ENCODE results near the gene WAC. TPM values are rescaled to one million over a fixed set of nuclear protein-coding genes. Genes with fewer than 3 reads are reported as not detected.
"Not testable (repeated sequence)": the region's sequence is repeated elsewhere in the genome, so short reads cannot be mapped to it uniquely, and the experiment has no call there.

Gene WAC
- total RNA-seq, 1 donor from 2014 or later = 97.7 TPM

DNA sequence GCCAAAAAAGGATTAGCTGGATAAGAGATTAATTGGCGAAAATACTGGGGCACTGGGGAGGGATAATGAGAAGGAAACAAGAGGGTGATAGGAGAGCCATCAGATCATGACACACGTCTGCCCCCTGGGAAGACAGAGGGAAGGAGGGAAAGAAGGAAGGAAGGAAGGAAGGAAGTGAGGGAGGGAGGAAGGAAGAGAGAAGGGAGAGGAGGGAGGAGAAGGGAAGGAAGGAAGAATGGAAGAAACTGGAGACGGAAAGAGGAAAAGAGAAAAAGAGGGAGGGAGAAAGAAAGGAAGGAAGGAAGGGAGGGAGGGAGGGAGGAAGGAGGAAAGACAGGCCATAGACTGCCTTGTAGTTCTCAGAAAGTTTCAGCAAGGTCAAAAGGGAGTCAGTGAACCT, 37.8 kb upstream of the WAC start:
- Mint-ChIP-seq H3K27me3 (ENCODE audit: low read depth) (no peaks in the 10 kb centered on the region), H3K4me1 (ENCODE audit: low read depth) (no peaks in the 10 kb centered on the region), H3K9me3 (ENCODE audit: low read depth) (peaks cover 2% of the 10 kb centered on the region), H3K4me3 (ENCODE audit: unreplicated experiment) (no peak overlapping the region), H3K27ac (ENCODE audit: unreplicated experiment) (no peak overlapping the region), H3K36me3 (ENCODE audit: low read depth) (no peaks in the 10 kb centered on the region)
- TF ChIP-seq, protein P1, sequence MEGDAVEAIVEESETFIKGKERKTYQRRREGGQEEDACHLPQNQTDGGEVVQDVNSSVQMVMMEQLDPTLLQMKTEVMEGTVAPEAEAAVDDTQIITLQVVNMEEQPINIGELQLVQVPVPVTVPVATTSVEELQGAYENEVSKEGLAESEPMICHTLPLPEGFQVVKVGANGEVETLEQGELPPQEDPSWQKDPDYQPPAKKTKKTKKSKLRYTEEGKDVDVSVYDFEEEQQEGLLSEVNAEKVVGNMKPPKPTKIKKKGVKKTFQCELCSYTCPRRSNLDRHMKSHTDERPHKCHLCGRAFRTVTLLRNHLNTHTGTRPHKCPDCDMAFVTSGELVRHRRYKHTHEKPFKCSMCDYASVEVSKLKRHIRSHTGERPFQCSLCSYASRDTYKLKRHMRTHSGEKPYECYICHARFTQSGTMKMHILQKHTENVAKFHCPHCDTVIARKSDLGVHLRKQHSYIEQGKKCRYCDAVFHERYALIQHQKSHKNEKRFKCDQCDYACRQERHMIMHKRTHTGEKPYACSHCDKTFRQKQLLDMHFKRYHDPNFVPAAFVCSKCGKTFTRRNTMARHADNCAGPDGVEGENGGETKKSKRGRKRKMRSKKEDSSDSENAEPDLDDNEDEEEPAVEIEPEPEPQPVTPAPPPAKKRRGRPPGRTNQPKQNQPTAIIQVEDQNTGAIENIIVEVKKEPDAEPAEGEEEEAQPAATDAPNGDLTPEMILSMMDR (IDR thresholded peaks at IDR 0.05) = no peak
- no peak for DNase-seq (ENCODE audit: low spot score)

DNA sequence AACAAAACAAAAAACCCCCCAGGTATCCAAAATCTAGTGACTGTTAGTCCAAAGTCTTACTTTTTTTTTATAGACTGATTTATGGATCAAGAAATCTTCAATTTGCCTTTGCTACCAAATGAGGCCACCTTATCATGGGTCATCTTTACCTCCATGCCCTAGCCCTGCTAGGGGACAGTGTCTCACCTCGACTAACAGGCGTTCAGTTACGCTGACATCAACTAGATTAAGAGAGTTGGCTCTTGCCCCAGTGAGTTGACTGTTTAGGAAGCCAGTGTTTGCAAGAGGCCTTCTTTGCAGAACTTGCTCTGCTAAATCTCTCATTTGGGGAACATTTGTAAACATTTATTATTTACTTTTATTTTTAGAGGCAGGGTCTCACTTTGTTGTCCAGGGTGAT, 36.9 kb upstream of the WAC start:
- Mint-ChIP-seq H3K27me3 (ENCODE audit: low read depth) (no peaks in the 10 kb centered on the region), H3K27ac (ENCODE audit: unreplicated experiment) (no peak overlapping the region), H3K4me3 (ENCODE audit: unreplicated experiment) (no peak overlapping the region), H3K9me3 (ENCODE audit: low read depth) (no peaks in the 10 kb centered on the region), H3K36me3 (ENCODE audit: low read depth) (no peaks in the 10 kb centered on the region), H3K4me1 (ENCODE audit: low read depth) (no peaks in the 10 kb centered on the region)
- TF ChIP-seq, protein P1 (IDR thresholded peaks at IDR 0.05) = no peak
- DNase-seq (ENCODE audit: low spot score) = no peak

DNA sequence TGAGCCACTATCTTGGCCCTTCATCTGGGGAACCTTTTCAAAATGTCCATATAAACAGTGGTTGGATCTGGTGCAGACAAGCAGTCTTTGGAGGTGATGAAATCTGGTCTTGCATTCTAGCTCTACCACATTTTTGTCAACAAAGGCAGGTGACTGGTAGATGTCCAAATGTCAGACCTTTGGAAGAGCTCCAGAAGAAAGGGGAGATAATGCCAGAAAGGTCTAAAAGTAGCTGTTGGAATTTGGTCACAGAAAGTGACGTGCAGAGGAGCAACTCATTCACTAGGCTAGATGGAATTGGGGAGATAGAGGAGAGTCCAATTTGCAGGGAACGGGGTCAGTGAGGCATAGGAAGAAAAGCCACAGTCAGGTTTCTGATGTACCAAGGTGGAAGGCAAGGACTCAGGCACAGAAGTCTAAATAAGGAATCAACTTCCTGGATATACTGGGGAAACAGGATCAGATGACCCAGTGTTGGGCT, 36.4 kb upstream of the WAC start:
- TF ChIP-seq, protein P1 (IDR thresholded peaks at IDR 0.05) = no peak
- Mint-ChIP-seq H3K36me3 (ENCODE audit: low read depth) (no peaks in the 10 kb centered on the region), H3K4me3 (ENCODE audit: unreplicated experiment) (no peak overlapping the region), H3K27ac (ENCODE audit: unreplicated experiment) (no peak overlapping the region), H3K27me3 (ENCODE audit: low read depth) (no peaks in the 10 kb centered on the region), H3K9me3 (ENCODE audit: low read depth) (no peaks in the 10 kb centered on the region), H3K4me1 (ENCODE audit: low read depth) (no peaks in the 10 kb centered on the region)
- DNase-seq (ENCODE audit: low spot score) = no peak

- Mint-ChIP-seq H3K27ac (ENCODE audit: unreplicated experiment) (no peak overlapping the region), H3K36me3 (ENCODE audit: low read depth) (no peaks in the 10 kb centered on the region), H3K9me3 (ENCODE audit: low read depth) (no peaks in the 10 kb centered on the region), H3K4me3 (ENCODE audit: unreplicated experiment) (no peak overlapping the region), H3K27me3 (ENCODE audit: low read depth) (no peaks in the 10 kb centered on the region), H3K4me1 (ENCODE audit: low read depth) (peaks cover 4% of the 10 kb centered on the region)
- TF ChIP-seq, protein P1 (IDR thresholded peaks at IDR 0.05) = no peak
- no peak for DNase-seq (ENCODE audit: low spot score)
Measured at GRCh38 chr10:28497313-28498126, 35.4 kb upstream of the WAC start.

DNA sequence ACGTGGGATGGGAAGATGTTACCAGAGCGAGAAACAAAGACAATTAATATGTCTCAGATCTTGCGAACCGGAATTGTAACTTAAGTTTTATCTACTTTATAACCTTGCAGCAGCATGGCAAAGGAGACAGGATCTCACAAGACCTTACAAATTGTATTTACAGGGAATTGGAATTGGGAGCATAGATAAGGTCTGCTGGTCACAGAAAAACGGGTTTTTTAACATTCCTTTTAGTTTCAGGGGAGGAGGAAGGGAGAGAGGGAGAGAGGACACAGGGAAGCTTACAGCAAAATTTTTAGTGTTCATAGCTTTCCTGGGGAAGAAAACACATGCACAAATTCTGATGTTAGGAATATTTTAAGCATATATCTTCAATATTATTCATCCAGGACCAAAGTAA, 32.7 kb upstream of the WAC start:
- not testable (repeated sequence) for H3K4me3 Mint-ChIP-seq (ENCODE audit: unreplicated experiment)

GRCh38 chr10:28503114-28503513, 29.8 kb upstream of the WAC start:
- H3K9me3 Mint-ChIP-seq (ENCODE audit: low read depth) = no peaks in the 10 kb centered on the region

More for the DNA sequence above, 32.7 kb upstream of the WAC start:
- H3K4me1 Mint-ChIP-seq (ENCODE audit: low read depth) = peaks cover 14% of the 10 kb centered on the region
- DNase-seq (ENCODE audit: low spot score); H3K27me3 Mint-ChIP-seq (ENCODE audit: low read depth); H3K36me3 Mint-ChIP-seq (ENCODE audit: low read depth); H3K9me3 Mint-ChIP-seq (ENCODE audit: low read depth); H3K27ac Mint-ChIP-seq (ENCODE audit: unreplicated experiment): not testable (repeated sequence)

More at GRCh38 chr10:28503114-28503513, 29.8 kb upstream of the WAC start:
- Mint-ChIP-seq H3K36me3 (ENCODE audit: low read depth) (no peaks in the 10 kb centered on the region), H3K27me3 (ENCODE audit: low read depth) (no peaks in the 10 kb centered on the region), H3K4me3 (ENCODE audit: unreplicated experiment) (peak overlapping the region; percentile 64), H3K27ac (ENCODE audit: unreplicated experiment) (no peak overlapping the region), H3K4me1 (ENCODE audit: low read depth) (peaks cover 14% of the 10 kb centered on the region)
- TF ChIP-seq, protein P1 (IDR thresholded peaks at IDR 0.05) = peak; percentile 37
- no peak for DNase-seq (ENCODE audit: low spot score)

All from chondrocyte (in vitro differentiated cells).